ENCODE measurements around the gene RASSF3.

DNA sequence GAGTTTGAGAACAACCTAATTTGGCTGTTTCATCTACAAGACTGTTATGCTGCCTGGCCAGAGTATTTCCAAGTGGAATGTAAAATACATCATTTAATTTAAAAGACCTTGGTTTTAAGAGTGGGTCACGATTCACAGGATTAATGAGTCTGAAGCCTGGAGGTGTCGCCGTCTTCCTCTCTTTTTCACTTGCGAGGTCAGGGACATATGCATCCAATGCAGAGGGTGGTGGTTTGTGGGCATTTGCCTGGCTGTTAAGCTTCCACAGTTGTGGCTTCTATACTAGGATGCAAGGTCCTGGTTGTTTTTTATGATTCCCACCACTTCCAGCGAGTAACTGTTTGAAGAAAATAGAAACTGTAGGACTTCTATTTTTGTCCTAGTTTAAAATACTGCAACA is 22.8 kb upstream of the RASSF3 start:
- TF ChIP-seq FOXM1 (IDR thresholded peaks at IDR 0.05; ENCODE audit: borderline replicate concordance, low read depth) (no peak), TCF12 (IDR thresholded peaks at IDR 0.05; ENCODE audit: low read depth) (no peak), CREB1 (IDR thresholded peaks at IDR 0.05; ENCODE audit: low read depth) (no peak), ZBTB7A (IDR thresholded peaks at IDR 0.05; ENCODE audit: low read depth) (no peak), EP300 (IDR thresholded peaks at IDR 0.05; ENCODE audit: borderline replicate concordance) (no peak), RAD21 (IDR thresholded peaks at IDR 0.05; ENCODE audit: low read depth) (peak; percentile 26; the same call in 1 of the 2 replicates), NFIC (IDR thresholded peaks at IDR 0.05) (no peak), TAF1 (IDR thresholded peaks at IDR 0.05; ENCODE audit: low read depth) (no peak), CEBPB (IDR thresholded peaks at IDR 0.05) (no peak)
- TF ChIP-seq, protein P1, sequence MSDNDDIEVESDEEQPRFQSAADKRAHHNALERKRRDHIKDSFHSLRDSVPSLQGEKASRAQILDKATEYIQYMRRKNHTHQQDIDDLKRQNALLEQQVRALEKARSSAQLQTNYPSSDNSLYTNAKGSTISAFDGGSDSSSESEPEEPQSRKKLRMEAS (IDR thresholded peaks at IDR 0.05): no peak
- TF ChIP-seq, protein P2, sequence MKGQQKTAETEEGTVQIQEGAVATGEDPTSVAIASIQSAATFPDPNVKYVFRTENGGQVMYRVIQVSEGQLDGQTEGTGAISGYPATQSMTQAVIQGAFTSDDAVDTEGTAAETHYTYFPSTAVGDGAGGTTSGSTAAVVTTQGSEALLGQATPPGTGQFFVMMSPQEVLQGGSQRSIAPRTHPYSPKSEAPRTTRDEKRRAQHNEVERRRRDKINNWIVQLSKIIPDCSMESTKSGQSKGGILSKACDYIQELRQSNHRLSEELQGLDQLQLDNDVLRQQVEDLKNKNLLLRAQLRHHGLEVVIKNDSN (IDR thresholded peaks at IDR 0.05): no peak
- TF ChIP-seq, protein P3, sequence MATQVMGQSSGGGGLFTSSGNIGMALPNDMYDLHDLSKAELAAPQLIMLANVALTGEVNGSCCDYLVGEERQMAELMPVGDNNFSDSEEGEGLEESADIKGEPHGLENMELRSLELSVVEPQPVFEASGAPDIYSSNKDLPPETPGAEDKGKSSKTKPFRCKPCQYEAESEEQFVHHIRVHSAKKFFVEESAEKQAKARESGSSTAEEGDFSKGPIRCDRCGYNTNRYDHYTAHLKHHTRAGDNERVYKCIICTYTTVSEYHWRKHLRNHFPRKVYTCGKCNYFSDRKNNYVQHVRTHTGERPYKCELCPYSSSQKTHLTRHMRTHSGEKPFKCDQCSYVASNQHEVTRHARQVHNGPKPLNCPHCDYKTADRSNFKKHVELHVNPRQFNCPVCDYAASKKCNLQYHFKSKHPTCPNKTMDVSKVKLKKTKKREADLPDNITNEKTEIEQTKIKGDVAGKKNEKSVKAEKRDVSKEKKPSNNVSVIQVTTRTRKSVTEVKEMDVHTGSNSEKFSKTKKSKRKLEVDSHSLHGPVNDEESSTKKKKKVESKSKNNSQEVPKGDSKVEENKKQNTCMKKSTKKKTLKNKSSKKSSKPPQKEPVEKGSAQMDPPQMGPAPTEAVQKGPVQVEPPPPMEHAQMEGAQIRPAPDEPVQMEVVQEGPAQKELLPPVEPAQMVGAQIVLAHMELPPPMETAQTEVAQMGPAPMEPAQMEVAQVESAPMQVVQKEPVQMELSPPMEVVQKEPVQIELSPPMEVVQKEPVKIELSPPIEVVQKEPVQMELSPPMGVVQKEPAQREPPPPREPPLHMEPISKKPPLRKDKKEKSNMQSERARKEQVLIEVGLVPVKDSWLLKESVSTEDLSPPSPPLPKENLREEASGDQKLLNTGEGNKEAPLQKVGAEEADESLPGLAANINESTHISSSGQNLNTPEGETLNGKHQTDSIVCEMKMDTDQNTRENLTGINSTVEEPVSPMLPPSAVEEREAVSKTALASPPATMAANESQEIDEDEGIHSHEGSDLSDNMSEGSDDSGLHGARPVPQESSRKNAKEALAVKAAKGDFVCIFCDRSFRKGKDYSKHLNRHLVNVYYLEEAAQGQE (IDR thresholded peaks at IDR 0.05; ENCODE audit: low read depth): no peak

Data from Ishikawa (cell line).